Ecto neural progenitor cell (in vitro differentiated cells): ENCODE measurements around the gene IL11RA.
"Not testable (repeated sequence)": the region's sequence is repeated elsewhere in the genome, so short reads cannot be mapped to it uniquely, and the experiment has no call there.

Source experiments
- DNase-seq: peaks from one replicate; pipeline ENCODE4 v3.0.0-alpha.2; 2018; ENCODE audit warnings: low spot score

IL11RA gene

DNA sequence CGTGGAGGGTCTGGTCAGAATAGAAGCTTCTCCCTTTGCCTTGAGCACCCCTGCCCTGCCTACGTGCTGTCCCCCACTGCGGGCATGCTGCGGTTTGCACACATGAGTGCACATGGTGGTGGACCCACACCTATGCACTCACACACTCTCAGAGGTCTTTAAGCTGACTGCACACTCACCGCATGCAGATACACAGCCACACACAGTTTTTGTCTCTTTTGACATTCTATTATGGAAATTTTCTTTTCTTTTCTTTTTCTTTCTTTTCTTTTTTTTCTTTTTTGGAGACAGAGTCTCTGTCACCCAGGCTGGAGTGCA lies 22.5 kb upstream of the IL11RA start:
- DNase-seq: no peak

DNA sequence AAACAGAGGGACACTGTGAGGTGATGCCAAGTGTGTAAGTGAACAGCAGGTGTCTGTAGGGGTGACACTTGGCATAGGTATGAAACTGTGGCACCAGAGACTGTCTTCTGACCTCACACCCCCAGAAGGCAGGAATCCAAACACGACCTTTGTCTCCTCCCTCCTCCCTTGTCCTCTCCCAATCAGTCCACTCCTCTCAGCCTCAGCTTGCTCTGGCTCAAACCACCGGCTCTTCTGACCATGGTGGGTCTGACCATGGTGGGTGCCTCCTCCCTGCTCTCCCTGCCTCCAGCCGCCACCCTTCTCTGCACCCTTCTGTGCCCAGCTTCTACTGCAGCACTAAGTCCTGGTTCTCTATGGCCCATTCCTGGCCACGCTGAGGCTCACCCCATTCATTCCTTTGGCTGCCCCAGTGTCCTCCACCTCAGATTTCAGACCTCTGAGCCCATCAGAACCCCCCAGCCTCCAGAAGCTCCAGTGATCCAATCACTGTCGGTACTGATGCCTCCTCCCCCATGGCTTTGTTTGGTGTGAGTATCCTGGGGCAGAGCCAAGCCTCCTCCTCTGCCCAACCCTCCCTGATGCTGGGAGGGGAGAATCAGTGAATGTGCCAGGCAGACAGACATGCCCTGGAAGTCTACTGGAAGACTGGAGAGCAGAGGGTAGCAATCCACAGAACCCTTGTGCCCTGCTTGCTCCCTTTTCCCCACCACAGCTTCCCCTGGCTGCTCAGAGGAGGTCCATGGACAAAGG lies 21.4 kb upstream of the IL11RA start:
- DNase-seq: no peak

DNA sequence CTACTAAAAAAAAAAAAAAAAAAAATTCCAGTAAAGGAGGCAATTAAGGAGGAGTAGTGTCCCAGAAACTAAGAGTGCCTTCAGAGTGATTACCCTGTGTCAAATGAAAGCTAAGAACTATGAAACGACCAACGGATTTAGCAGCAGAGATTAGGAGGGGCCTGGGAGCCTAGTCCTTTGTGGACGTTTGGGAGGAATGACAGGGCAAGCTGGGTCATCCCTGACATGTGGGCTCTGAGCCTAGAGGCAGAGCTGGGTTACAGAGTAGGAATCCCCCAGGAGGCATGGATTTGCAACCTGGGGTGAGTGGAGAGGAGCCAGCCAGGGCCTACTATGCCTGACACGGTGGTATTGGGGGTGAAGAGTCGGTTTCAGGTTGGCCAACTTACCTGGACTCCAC lies 18.8 kb upstream of the IL11RA start:
- DNase-seq: no peak

DNA sequence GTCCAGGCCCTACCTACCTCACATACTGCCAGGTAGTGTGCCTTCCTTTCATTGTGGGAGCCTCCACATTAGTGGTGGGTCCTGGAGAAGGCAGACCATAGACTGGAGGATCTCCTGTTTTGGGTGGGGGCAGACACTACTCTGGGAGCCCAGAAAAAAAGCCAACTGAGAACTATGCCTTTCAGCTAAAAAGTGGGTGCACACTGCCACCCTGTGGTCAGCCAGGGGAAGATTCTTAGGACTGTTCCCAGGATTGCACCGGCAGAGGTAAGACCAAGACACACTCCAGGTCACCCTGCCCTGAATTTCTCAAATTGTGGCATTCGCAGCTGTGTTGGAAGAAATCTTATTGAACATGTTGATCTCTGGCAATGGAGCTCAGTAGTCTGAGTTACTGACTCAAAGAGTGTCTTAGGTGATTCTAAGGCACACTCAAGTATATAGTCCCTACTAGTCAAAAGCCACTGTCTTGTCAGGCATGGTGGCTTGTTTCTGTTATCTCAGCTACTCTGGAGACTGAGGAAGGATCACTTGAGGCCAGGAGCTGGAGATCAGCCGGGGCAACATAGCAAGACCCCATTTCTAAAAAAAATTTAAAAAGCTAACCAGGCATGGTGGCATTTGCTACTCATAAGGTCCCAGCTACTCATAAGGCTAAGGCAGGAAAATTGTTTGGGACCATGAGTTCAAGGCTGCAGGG lies 18.0 kb upstream of the IL11RA start:
- peak; percentile 82 for DNase-seq

DNA sequence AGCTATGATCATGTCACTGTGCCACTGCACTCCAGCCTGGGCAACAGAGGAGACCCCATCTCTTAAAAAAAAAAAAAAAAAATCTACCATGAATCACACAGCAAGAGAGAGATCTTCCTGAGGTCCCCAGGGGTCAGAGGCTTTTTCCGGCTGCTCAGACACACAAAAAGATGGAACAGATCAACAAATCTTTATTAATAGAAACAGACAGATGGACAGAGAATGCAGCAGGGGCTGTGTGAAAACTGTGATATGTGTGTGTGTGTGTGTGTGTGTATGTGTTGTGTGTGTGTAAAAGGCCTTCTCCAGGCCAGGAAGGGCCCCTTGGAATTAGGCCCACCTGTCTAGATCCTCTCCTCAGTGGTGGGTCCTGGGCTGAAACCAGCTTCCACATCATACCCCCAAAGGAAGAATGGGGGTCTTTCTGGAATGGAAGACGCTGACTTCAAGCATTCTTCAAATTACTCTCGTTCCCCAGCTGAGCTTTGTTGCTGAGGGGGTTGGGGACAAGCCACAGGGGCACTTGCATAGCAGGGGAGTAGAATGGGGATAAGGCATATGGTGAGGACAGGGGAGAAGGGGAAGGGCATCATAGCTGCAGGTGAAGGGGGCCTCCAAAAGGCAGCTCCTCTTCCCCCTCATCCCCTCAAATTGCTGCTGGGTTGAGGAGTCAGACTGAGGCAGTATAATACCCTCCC lies 17.3 kb upstream of the IL11RA start:
- no peak for DNase-seq

DNA sequence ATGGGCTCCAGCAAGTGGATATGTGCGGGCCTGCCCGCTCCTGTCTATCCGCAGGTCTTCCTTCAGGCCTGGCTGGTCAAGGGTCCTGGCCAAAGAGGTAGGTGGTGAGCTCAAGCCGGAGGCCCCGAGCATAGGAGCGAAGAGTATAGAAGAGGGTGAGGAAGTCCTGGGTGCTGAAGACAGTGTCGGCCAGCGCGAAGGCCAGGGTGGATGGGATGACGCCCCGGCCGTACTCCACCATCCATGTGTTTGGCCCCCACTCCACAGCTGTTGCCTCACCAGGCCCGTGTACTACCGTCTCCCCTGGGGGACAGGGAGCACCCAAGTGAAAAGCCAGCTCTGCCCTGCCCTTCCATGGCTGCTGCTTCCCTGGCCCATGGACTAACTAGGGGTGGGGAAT lies 16.4 kb upstream of the IL11RA start:
- no peak for DNase-seq

DNA sequence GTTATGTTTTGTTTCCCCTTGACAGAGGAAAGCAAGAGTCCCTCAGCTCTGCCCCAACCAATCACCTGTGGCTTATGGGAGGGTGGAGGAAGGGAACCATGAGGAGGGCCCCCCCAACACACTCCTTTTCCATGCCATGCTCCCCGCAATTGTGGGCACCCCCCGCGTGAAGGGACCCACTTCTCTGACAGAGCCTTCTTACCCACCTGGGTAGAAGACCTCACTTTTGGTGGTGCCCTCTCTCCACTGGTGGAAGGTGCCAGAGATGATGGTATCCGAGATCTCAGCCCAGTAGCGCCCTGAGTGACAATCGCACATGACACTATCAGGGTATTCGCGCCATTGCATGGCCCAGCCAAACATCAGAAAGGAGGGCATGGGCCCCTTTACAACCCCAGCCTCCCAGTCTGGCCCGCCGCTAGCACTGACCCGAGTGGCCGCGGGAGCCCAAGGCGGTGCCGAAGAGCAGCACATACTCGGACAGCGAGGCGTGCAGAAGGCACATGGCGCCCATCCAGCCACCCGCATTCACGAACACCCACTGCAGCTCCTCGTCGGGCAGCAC lies 15.1 kb upstream of the IL11RA start:
- no peak for DNase-seq

DNA sequence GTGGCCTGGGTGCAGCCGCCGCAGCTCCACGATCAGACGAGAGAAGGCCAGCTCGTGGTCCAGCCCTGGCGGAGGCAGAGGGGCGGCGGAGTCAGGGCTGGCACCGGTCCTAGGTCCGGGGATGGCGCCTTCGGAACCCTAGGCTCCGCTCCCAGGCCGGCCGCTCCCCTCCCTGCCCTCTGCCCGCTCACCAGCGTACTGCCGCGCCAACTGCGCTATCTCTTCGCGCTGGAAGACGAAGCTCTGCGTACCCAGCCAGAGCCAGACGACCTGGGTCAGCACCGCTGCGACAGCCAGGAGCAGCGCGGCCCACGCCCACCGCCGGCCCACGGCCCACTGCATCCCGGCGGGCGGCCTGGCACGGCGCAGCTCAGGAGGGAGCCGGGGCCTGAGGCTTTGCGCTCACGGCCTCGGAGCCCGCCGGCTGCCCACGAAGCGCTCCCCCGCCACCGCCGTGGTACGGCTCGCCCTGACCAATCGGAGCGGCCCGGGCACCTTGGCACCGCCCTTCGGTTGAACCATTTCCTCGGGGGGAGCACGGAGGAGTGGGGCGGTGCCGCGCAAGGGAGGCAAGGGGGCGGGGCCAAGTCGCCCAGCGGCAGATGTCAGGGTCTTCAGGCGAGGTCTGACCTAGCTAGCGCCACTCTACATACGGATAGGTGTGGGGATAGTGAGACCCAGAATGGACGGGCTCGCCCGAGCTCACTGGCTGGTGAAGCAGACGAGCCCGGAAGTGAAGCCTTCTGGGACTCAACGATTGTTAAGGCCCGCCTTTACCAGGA lies 14.4 kb upstream of the IL11RA start, which contains the start of gene SIGMAR1:
Gene SIGMAR1 (minus strand): TSS at position 432 of the 782 bp plus-strand sequence. CDS start 90 bp downstream, at position 342.
- peak; percentile 96 for DNase-seq

DNA sequence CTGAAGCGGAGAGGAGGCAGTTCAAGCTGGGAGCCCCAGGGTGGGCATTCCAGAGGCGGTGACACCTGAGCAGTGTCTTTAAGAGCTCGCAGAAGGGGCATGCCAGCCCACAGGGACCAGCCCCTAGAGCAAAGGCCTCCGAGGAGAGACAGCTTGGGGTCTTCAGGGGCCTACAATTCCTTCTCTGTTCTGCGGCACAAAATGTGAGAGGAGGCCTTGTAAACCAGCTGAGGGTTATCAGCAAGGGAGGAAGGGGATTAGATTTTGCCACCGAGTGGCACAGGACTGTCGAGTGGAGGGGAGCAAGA lies 13.9 kb upstream of the IL11RA start:
- no peak for DNase-seq

DNA sequence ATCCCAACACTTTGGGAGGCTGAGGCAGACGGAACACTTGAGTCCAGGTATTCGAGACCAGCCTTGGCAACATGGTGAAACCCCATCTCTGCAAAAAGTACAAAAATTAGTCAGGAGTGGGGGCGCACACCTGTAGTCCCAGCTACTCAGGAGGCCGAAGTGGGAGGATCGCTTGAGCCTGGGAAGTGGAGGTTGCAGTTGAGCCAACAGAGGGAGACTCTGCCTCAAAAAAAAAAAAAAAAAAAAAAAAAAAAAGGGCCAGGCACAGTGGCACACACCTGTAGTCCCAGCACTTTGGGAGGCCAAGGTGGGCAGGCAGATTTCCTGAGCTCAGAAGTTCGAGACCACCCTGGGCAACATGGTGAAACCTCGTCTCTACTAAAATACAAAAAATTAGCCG lies 12.7 kb upstream of the IL11RA start:
- DNase-seq: not testable (repeated sequence)

DNA sequence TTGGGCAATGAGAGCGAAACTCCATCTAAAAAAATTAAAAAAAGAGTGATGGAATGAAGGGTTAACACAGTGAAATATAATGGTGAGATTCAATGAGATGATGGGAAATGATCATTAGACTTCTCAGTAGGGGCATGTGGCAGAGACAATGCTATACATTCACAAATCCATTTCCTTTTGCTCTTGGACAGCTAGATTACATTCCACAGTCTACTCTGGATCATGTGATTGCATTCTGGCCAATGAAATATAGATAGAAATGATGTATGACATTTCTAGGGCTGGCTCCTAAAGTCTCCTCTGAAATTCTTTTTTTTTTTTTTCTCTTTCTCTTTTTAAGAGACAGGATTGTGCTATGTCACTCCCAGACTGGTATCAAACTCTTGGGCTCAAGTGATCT lies 9.3 kb upstream of the IL11RA start:
- no peak for DNase-seq

DNA sequence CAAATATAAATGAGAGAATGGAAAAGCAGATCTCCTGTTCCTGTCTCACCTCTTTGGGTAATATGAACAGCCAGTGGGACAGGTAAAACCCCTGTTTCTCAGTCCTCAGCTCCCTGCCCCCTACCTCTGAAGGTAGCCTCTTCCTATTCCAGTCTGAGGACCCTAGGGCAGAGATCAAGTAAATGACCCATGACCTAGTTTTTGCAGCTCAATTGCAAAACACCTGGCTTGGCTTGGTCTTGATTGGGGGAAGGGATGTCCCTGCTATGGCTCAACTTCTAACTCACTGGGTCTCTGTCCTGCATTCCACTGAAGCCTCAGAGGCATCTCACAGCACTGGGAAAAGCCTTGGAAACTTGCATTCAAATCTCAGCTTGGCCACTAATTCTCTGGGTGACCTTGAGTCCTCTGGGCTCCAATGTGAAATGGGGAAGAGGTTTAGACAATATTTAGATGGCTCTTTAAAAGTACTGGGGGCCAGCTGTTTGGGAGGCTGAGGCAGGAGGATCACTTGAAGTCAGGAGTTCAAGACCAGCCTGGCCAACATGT lies 7.1 kb upstream of the IL11RA start:
- DNase-seq: no peak

DNA sequence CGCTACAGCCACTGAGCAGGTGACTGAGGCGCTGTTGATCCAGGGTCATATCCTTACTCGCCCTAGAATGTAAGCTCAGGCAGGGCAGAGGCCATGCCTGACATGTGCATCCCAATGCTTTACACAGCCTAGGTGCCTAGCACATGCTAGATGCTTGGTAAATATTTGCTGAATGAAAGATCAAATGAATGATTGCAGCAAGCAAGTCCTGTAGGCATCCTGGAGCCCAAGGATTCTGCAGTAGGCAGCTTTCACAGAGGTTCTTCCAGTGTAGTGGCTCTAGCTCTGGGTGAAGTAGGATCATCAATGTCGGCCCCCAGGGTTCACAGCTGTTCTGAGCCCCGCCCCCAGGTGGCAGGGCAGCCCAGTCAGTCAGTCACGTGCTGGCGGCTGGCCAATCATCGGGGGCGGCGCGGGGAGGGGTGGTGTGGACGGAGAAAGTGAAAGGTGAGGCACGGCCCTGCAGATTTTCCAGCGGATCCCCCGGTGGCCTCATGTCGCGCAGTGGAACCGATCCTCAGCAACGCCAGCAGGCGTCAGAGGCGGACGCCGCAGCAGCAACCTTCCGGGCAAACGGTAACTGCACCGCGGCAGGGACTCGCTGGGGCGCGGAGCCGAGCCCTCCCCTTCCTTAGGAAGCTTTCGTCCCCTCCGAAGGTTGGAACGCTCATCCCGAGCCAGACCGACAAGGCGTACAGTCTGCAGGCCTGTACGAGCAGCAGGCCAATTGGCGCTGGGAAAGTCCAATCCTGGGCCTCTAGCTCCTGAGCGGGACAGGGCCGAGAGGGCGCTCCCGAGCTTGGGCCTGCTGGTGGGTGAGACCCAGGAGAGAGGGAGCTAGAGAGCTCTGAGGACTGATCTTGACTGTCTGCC lies 5.5 kb upstream of the IL11RA start, which contains the start of gene GALT:
Gene GALT (plus strand): TSS at position 465 of the 873 bp plus-strand sequence. CDS start 30 bp downstream, at position 495.
- peak; percentile 97 for DNase-seq

DNA sequence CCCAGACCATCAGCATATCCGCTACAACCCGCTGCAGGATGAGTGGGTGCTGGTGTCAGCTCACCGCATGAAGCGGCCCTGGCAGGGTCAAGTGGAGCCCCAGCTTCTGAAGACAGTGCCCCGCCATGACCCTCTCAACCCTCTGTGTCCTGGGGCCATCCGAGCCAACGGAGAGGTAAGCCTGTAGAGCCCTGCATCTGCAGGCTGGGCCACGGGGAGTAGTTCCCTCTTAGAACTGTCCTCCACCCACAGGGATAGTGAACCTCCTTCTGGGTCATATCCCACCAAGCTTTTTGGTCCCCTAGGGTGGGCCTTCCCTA lies 4.9 kb upstream of the IL11RA start:
- DNase-seq: no peak

DNA sequence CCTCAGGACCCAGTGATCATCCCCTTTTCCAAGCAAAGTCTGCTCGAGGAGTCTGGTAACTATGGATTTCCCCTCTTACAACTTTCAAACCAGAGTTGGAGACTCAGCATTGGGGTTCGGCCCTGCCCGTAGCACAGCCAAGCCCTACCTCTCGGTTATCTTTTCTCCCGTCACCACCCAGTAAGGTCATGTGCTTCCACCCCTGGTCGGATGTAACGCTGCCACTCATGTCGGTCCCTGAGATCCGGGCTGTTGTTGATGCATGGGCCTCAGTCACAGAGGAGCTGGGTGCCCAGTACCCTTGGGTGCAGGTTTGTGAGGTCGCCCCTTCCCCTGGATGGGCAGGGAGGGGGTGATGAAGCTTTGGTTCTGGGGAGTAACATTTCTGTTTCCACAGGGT lies 4.3 kb upstream of the IL11RA start:
- DNase-seq: no peak

DNA sequence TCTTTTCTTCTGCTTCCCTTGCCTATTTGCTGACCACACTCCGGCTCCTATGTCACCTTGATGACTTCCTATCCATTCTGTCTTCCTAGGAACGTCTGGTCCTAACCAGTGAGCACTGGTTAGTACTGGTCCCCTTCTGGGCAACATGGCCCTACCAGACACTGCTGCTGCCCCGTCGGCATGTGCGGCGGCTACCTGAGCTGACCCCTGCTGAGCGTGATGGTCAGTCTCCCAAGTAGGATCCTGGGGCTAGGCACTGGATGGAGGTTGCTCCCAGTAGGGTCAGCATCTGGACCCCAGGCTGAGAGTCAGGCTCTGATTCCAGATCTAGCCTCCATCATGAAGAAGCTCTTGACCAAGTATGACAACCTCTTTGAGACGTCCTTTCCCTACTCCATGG lies 3.3 kb upstream of the IL11RA start:
- peak; percentile 34 for DNase-seq

DNA sequence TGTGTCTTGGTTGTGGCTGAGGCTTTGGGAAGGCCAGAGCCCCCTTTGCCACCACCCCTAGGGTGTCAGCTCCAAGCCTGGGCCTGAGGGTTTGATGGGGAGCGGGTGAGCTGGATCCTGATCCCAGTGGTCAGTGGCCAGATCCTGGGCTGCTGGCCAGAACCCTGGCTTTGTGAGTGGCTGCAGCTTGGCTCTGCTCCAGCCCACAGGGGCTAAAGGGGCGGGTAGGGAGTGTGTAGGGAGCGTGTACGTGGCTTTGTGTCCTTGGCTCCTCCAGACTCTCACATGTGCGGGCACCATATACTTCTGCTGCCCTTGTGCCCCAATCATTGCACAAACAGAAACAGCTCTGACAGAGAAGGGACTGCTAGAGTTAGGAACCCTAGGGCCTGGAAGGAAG lies 1.2 kb upstream of the IL11RA start:
- DNase-seq: peak; percentile 39

DNA sequence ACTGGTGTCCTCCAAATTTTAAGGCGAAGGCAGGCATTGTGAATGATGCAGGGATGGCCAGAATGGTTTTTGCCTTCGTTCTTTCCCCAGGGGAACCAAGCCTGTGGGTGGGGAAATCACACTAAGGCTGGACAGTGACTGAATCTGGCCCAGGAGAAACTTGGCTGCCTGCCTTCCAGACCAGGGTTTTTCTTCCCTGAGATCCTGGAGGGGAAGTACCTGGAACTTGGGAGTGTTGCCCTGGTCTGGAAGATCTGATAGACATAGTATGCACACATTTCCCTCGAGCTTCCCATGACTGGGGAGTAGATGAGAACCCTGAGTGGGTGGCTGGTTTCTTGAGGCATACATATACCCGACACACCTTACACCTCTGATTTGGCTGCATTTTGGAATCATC lies 664 bp upstream of the IL11RA start:
- DNase-seq: no peak

DNA sequence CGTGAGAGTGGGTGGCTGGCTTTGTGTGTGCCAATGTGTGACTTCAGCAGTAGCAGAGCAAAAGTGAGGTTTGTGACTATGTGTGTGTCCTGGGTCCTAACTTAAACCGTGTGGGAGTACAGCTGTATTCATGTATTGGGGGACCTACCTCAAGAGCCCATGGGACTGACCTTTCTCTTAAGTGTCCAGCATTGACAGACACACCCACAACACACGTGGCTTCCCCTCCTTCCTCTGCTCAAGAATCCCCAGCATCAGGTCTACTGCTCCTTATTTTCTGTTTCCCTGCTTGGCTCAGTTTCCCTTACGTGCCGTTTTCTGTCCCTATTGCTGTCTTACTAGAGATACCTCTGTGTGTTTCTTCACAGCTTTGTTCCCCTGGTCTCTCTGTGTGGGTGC lies 616 bp downstream of the IL11RA start:
- DNase-seq: peak; percentile 42

DNA sequence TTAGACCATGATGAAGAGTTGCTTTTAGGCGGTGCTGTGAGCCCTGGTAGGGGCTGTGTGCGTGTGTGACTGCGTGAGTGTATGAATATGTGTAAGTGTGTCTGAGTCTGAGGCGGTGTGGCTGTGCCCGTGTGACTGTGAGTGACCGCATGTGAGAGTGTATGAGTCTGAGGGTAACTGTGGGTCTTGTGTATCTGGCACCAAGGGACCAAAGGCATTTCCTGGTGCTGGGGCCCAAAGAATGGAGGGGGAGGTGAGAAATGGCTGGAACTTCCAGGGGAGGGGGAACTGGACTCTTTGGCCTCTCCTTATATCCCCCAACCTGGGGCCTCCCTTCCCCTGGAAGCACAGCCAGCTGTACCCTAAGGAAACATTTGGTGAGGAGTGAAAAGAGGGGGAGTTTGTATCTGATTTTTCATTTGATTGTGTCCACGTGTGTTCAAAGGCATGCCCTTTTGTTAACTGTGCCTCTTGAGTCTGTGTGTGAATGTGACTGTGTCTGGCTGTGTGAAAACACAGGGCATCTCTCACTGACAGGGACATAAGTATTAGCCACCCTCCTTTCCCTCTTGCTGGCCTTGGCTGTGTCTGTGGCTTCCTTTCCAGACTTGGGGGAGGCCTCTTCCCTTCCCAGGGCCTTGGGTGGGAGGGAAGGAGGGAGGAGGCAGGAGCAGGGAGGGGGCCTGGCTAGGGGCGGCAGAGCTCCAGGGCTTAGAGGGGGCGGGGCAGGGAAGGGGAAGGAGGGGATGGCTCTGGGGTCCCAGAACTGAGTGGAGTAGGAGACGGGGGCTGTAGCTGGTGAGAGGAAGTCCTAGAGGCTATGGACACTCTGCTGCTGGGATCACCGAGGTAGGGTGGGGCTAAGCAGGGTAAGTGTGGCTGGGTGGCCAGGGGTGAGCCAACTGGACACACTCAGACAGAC lies 1.4 kb downstream of the IL11RA start:
- peak; percentile 55 for DNase-seq
